ENCODE results near the gene ASB2. TPM values are rescaled to one million over a fixed set of nuclear protein-coding genes. Genes with fewer than 3 reads are reported as not detected.

ASB2 gene
- total RNA-seq, 1 experiment from 2014 or later: not detected

- no peak overlapping the region for H3K4me3 ChIP-seq
- H3K79me2 ChIP-seq (ENCODE audit: low read depth): no peaks in the 10 kb centered on the region
- intact Hi-C loops (cut with micrococcal nuclease; ENCODE audit: unreplicated experiment): no loop called here
- no peaks in the 10 kb centered on the region for H3K9me3 ChIP-seq (ENCODE audit: insufficient read depth, low read depth)
- no peaks in the 10 kb centered on the region for H3K9me2 ChIP-seq (ENCODE audit: insufficient read depth)
- no peak overlapping the region for H2AFZ ChIP-seq
- H3K4me2 ChIP-seq: no peak overlapping the region
- ChIA-PET POLR2A (ENCODE audit: unreplicated experiment) (no interaction called here), CTCF (no interaction called here)
- no peaks in the 10 kb centered on the region for H4K20me1 ChIP-seq (ENCODE audit: insufficient read depth)
- DNase-seq: no peak
- peaks cover 19% of the 10 kb centered on the region for H3K27me3 ChIP-seq (ENCODE audit: insufficient read depth, low read depth)
- H3K27ac ChIP-seq: no peak overlapping the region
- TF ChIP-seq, protein P1, sequence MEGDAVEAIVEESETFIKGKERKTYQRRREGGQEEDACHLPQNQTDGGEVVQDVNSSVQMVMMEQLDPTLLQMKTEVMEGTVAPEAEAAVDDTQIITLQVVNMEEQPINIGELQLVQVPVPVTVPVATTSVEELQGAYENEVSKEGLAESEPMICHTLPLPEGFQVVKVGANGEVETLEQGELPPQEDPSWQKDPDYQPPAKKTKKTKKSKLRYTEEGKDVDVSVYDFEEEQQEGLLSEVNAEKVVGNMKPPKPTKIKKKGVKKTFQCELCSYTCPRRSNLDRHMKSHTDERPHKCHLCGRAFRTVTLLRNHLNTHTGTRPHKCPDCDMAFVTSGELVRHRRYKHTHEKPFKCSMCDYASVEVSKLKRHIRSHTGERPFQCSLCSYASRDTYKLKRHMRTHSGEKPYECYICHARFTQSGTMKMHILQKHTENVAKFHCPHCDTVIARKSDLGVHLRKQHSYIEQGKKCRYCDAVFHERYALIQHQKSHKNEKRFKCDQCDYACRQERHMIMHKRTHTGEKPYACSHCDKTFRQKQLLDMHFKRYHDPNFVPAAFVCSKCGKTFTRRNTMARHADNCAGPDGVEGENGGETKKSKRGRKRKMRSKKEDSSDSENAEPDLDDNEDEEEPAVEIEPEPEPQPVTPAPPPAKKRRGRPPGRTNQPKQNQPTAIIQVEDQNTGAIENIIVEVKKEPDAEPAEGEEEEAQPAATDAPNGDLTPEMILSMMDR (conservative IDR thresholded peaks at IDR 0.05): no peak
- no peak for TF ChIP-seq EZH2 (IDR thresholded peaks at IDR 0.05; ENCODE audit: low read depth)
- H3K4me1 ChIP-seq (replicated peaks; ENCODE audit: insufficient read depth): no peaks in the 10 kb centered on the region
- BruUV-seq (replicated peaks): no TSS peak
- no peaks in the 10 kb centered on the region for H3F3A ChIP-seq (ENCODE audit: insufficient read depth, low read depth)
- no peaks in the 10 kb centered on the region for H3K36me3 ChIP-seq (ENCODE audit: low read depth)
Observed at GRCh38 chr14:93926245-93926872, 50.0 kb downstream of the ASB2 start.

DNA sequence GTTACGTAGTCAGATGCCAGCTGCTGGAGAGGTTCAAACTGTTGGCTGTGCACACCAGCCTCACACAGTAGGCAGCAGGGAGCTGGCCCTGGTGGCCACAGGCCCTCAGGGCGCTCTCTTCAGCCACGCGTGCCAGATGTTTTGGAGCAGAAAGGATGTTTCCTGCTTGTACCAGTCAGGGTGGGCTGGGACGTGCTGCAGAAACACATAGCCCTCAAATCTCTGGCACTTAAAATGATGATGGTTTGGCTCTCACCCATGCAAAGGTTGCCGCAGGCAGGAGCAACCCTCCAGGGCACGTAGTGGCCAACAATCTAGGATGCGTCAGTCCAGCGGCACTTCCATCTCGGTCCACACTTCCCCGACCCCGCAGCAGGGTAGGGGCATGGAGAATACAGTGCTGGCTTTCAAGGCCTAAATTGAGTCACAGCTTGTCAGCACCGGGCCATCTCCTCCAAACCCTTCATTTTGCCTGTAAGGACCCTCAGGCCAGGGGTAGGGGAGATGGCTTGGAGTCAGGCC lies 50.9 kb downstream of the ASB2 start:
- Histone ChIP-seq H3K27ac (no peak overlapping the region), H3K4me1 (replicated peaks; ENCODE audit: insufficient read depth) (no peaks in the 10 kb centered on the region), H3F3A (ENCODE audit: insufficient read depth, low read depth) (no peaks in the 10 kb centered on the region), H3K9me2 (ENCODE audit: insufficient read depth) (no peaks in the 10 kb centered on the region), H3K27me3 (ENCODE audit: insufficient read depth, low read depth) (peaks cover 19% of the 10 kb centered on the region), H2AFZ (no peak overlapping the region), H4K20me1 (ENCODE audit: insufficient read depth) (no peaks in the 10 kb centered on the region), H3K36me3 (ENCODE audit: low read depth) (no peaks in the 10 kb centered on the region), H3K4me3 (no peak overlapping the region), H3K9me3 (ENCODE audit: insufficient read depth, low read depth) (no peaks in the 10 kb centered on the region), H3K4me2 (no peak overlapping the region), H3K79me2 (ENCODE audit: low read depth) (no peaks in the 10 kb centered on the region)
- no peak for DNase-seq
- intact Hi-C loops (cut with micrococcal nuclease; ENCODE audit: unreplicated experiment): no loop called here
- BruUV-seq (replicated peaks): no TSS peak
- ChIA-PET POLR2A (ENCODE audit: unreplicated experiment) (no interaction called here), CTCF (no interaction called here)
- no peak for TF ChIP-seq EZH2 (IDR thresholded peaks at IDR 0.05; ENCODE audit: low read depth)
- TF ChIP-seq, protein P1 (conservative IDR thresholded peaks at IDR 0.05): no peak

DNA sequence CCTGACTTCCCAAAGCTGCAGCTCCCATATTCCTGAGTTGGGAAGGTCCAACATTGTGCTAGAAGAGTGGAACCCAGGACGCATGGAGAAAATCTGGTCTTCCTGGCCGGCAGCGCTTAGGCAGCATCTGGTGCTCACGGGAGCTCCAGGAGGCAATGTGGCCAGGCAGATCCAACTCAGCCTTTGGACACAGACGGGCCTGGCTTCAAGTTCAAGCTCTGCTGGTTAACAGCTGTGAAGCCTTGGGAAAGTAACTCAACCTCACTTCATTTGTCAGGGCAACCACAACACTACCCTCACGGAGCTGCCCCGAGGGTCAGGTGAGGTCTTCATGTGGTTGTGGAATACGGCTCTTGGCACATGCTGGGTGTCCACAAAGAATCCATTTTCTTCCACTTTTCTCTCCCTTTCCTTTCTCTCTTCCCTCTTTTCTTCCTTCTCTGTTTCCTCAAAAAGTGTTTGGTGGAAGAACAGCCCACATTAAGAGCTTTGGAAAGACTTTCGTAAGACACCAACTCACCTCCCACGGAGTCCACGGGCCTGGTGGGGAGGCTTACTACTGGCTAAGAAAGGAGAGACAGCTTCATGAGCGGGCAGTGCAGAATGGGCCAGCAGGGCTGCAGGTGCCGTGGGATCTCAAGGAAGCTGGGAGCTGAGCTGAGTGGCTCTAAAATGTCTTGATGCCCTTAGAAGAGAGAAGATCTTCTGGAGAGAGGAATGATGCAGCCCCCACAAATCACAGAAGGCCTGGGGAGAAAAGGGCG lies 51.6 kb downstream of the ASB2 start:
- no peaks in the 10 kb centered on the region for H3F3A ChIP-seq (ENCODE audit: insufficient read depth, low read depth)
- H3K9me2 ChIP-seq (ENCODE audit: insufficient read depth): no peaks in the 10 kb centered on the region
- no peaks in the 10 kb centered on the region for H3K9me3 ChIP-seq (ENCODE audit: insufficient read depth, low read depth)
- no peak for TF ChIP-seq EZH2 (IDR thresholded peaks at IDR 0.05; ENCODE audit: low read depth)
- TF ChIP-seq, protein P1 (conservative IDR thresholded peaks at IDR 0.05): no peak
- H3K79me2 ChIP-seq (ENCODE audit: low read depth): no peaks in the 10 kb centered on the region
- intact Hi-C loops (cut with micrococcal nuclease; ENCODE audit: unreplicated experiment): no loop called here
- no peak overlapping the region for H3K27ac ChIP-seq
- no peak overlapping the region for H2AFZ ChIP-seq
- DNase-seq: no peak
- H3K4me1 ChIP-seq (replicated peaks; ENCODE audit: insufficient read depth): no peaks in the 10 kb centered on the region
- H3K4me2 ChIP-seq: no peak overlapping the region
- no peak overlapping the region for H3K4me3 ChIP-seq
- POLR2A ChIA-PET (ENCODE audit: unreplicated experiment): no interaction called here
- peaks cover 19% of the 10 kb centered on the region for H3K27me3 ChIP-seq (ENCODE audit: insufficient read depth, low read depth)
- CTCF ChIA-PET: no interaction called here
- H4K20me1 ChIP-seq (ENCODE audit: insufficient read depth): no peaks in the 10 kb centered on the region
- no TSS peak for BruUV-seq (replicated peaks)
- H3K36me3 ChIP-seq (ENCODE audit: low read depth): no peaks in the 10 kb centered on the region

Measured in PC-9 (cell line).